Right atrium auricular region (tissue), 2 donors: ENCODE data around the gene BPIFB2. TPM values are rescaled to one million over a fixed set of nuclear protein-coding genes. Genes with fewer than 3 reads are reported as not detected.
"Not testable (repeated sequence)": the region's sequence is repeated elsewhere in the genome, so short reads cannot be mapped to it uniquely, and the experiment has no call there.

Experiments
- DNase-seq: peaks from one replicate; pipeline ENCODE4 v3.0.0-alpha.2; 2019; ENCODE audit warnings: low spot score
- H3K27ac ChIP-seq, 2 donors: fragments of 200-600 bp; sonication (generic); 1 replicate in 1 of 2; 2 replicates in 1 of 2; pipeline ENCODE4 v1.5.1; 2016 to 2019
- H3K27me3 ChIP-seq, 2 donors: fragments of 200-600 bp; sonication (generic); one replicate each; pipeline versions ENCODE4 v1.5.1 to v1.6.0; 2017 to 2019
- H3K36me3 ChIP-seq: fragments of 200-600 bp; sonication (generic); one replicate; pipeline ENCODE4 v1.5.1; 2016
- H3K4me1 ChIP-seq, 2 donors: fragments of 200-600 bp; sonication (generic); one replicate each; pipeline versions ENCODE4 v1.5.1 to v1.6.0; 2017 to 2019
- H3K4me3 ChIP-seq, 2 donors: fragments of 200-600 bp; sonication (generic); 1 replicate in 1 of 2; 2 replicates in 1 of 2; pipeline ENCODE4 v1.5.1; 2017 to 2019; ENCODE audit warnings: mild to moderate bottlenecking in 1 of 2, moderate library complexity in 1 of 2
- H3K9me3 ChIP-seq, 2 donors: fragments of 200-600 bp; sonication (generic); one replicate each; pipeline ENCODE4 v1.5.1; 2019
- total RNA-seq, 2 donors: library from RNA; depleted of rRNA; stranded (reverse); fragments of >200 nt; gene quantifications; one replicate each; pipeline ENCODE4 v1.1.0, GENCODE V29; 2016
- TF ChIP-seq, protein P1 (sequence below), 2 donors: fragments of 200-600 bp; sonication (generic); IDR thresholded peaks; one replicate each; pipeline ENCODE4 v1.5.1; 2019; ENCODE audit warnings: antibody characterized with exemption in 2 of 2

The BPIFB2 gene
- total RNA-seq, 2 donors from 2014 or later = not detected

DNA sequence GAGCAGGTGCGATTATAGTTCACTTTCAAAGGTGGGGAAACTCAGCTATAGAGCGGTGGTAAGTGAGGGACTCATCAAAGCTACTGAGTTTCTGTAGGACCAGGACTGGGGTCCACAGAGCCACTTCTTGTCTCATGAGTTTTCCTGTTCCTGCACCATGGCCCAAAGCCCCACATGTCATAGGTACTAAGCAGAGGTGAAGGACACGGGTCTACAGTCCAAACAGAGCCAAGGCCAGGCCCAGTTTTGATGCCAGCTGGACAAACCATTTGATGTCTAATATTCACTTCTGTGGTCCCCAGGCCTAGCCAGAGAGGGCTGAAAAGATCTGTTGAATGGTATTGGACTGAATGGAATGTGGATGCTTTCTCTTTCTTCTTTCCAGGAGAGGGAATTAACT lies 34.9 kb downstream of the BPIFB2 start:
- no peak for DNase-seq

DNA sequence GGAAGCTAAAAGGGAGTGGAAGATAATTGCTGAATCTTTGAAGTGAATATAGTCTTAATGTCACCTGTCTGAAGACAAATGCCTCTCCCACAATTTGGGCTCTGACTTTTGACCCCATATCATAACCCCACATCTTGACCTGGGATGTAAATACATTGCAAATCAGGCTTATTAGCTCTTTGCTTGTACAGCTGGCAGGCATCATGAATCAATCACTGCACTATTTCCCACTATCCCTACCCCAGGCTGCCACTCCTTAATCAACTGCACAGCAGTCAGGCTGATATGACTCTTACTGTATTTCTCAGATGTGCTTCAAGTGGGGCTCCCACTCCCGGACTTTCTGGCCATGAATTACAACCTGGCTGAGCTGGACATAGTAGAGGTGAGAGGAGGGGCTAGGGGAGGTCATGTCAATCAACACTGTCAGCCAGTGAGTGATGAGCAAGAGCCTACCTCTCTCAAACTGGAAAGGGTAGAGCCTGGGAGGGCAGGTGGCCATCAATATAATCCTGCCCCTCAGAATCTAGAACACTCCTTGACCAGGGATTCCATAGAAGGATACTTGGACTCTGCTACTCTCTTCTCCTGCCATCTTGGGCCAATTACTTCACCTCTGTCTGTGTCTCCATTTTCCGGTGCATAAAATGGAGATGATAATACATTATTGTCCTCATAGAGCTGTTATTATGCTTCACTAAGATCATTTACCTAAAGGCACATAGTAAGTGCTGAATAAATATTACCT lies 35.7 kb downstream of the BPIFB2 start:
- no peak overlapping the region for H3K27ac ChIP-seq
- H3K4me1 ChIP-seq = no peaks in the 10 kb centered on the region
- TF ChIP-seq, protein P1, sequence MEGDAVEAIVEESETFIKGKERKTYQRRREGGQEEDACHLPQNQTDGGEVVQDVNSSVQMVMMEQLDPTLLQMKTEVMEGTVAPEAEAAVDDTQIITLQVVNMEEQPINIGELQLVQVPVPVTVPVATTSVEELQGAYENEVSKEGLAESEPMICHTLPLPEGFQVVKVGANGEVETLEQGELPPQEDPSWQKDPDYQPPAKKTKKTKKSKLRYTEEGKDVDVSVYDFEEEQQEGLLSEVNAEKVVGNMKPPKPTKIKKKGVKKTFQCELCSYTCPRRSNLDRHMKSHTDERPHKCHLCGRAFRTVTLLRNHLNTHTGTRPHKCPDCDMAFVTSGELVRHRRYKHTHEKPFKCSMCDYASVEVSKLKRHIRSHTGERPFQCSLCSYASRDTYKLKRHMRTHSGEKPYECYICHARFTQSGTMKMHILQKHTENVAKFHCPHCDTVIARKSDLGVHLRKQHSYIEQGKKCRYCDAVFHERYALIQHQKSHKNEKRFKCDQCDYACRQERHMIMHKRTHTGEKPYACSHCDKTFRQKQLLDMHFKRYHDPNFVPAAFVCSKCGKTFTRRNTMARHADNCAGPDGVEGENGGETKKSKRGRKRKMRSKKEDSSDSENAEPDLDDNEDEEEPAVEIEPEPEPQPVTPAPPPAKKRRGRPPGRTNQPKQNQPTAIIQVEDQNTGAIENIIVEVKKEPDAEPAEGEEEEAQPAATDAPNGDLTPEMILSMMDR (IDR thresholded peaks at IDR 0.05) = no peak
- no peaks in the 10 kb centered on the region for H3K36me3 ChIP-seq
- H3K9me3 ChIP-seq = peaks cover 0 to 21% of the 10 kb centered on the region in 2 donors
- H3K4me3 ChIP-seq = no peak overlapping the region
- no peak for DNase-seq
- no peaks in the 10 kb centered on the region for H3K27me3 ChIP-seq

More for the DNA sequence above, 34.9 kb downstream of the BPIFB2 start:
- H3K4me1 ChIP-seq = no peaks in the 10 kb centered on the region
- H3K4me3 ChIP-seq = no peak overlapping the region
- H3K27me3 ChIP-seq = no peaks in the 10 kb centered on the region
- no peak overlapping the region for H3K27ac ChIP-seq
- TF ChIP-seq, protein P1 (IDR thresholded peaks at IDR 0.05) = no peak
- no peaks in the 10 kb centered on the region for H3K36me3 ChIP-seq
- H3K9me3 ChIP-seq = peaks cover 0 to 21% of the 10 kb centered on the region in 2 donors

DNA sequence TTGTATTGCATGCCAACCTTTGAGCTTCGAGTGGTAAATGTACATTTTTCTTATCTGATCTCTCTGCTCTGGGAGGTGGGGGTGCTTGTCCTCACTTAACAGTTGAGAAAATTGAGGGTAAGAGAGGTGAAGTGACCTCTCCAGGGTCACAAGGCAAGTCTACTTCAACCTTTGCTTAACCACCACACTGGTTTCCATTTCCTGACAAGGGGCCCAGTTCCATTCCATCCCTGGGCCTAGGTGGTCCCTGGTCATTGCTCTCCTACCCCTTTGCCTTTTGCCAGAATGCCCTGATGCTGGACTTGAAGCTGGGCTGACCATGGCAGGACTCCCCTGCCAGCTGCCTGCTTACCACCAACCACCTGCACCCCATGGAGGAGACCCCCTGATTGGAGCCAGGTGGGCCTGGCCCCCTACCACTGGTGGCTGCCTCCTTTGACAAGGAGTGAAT lies 36.3 kb downstream of the BPIFB2 start:
- TF ChIP-seq, protein P1 (IDR thresholded peaks at IDR 0.05) = no peak
- H3K27ac ChIP-seq = no peak overlapping the region
- DNase-seq = no peak
- H3K4me1 ChIP-seq = no peaks in the 10 kb centered on the region
- peaks cover 0 to 21% of the 10 kb centered on the region in 2 donors for H3K9me3 ChIP-seq
- H3K36me3 ChIP-seq = no peaks in the 10 kb centered on the region
- H3K27me3 ChIP-seq = no peaks in the 10 kb centered on the region
- H3K4me3 ChIP-seq = no peak overlapping the region

DNA sequence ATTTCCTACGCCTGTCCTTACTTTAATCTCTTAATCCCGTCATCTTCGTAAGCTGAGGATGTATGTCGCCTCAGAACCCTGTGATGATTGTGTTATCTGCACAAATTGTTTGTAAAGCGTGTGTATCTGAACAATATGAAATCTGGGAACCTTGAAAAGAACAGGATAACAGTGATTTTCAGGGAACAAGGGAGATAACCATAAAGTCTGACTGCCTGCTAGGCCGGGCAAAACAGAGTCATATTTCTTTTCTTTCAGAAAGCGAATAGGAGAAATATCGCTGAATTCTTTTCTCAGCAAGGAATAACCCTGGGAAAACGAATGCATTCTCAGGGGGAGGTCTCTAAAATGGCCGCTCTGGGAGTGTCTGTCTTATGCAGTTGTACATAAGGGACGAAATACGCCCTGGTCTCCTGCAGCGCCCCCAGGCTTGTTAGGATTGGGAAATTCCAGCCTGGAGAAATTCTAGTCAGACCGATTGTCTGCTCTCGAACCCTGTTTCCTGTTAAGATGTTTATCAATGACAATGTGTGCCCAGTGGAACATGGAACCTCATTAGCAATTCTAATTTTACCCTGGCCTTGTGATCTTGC lies 37.7 kb downstream of the BPIFB2 start:
- H3K27me3 ChIP-seq, H3K36me3 ChIP-seq, H3K4me1 ChIP-seq, H3K4me3 ChIP-seq, H3K27ac ChIP-seq, DNase-seq: not testable (repeated sequence)
- peaks cover 0 to 21% of the 10 kb centered on the region in 2 donors for H3K9me3 ChIP-seq

DNA sequence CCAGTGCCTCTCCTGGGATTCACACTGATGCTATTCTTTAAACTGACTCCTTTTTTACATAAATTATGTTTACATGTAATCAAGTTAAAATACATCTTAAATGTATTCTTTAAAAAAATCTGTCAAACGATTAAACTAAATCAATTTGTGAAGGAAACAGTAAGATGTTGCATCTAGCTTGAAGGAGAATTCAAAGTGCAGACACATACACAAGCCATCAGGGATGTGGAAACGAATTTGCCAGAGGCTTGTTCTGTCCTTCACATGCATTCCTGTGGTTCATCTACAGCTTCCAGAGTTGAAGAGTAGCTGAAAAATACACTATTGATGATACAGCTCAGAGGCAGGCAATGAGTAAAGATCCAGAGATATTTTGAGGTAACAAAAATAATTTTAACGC lies 38.9 kb downstream of the BPIFB2 start:
- Histone ChIP-seq H3K27ac (no peak overlapping the region), H3K4me3 (no peak overlapping the region), H3K9me3 (peaks cover 0 to 21% of the 10 kb centered on the region in 2 donors), H3K36me3 (no peaks in the 10 kb centered on the region), H3K4me1 (no peaks in the 10 kb centered on the region), H3K27me3 (no peaks in the 10 kb centered on the region)
- no peak for DNase-seq
- TF ChIP-seq, protein P1 (IDR thresholded peaks at IDR 0.05) = no peak

DNA sequence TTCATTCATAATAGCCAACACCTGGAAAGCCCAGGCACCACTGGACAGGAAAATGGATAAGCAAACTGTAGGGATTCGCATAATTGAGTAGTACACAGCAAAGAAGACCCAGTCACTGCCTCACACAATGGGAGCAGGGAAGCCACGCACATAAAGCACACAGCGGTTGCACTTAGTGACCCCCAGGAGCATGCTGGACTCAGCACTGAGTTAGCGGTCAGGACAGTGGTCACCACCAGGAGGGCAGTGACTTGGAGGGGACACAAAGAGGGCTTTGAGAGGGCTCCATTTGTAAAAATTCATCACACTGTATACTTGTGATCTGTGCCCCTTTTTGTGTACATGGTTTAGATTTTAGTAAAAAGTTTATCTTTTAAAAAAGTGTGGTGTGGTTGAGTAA lies 43.8 kb downstream of the BPIFB2 start:
- H3K4me1 ChIP-seq = no peaks in the 10 kb centered on the region
- TF ChIP-seq, protein P1 (IDR thresholded peaks at IDR 0.05) = no peak
- no peaks in the 10 kb centered on the region for H3K27me3 ChIP-seq
- no peak overlapping the region for H3K4me3 ChIP-seq
- no peaks in the 10 kb centered on the region for H3K36me3 ChIP-seq
- peaks cover 0 to 3% of the 10 kb centered on the region in 2 donors for H3K9me3 ChIP-seq
- H3K27ac ChIP-seq = no peak overlapping the region
- no peak for DNase-seq
